ENCODE results near the gene CLDN4. TPM values are rescaled to one million over a fixed set of nuclear protein-coding genes. Genes with fewer than 3 reads are reported as not detected.

The CLDN4 gene
- total and polyA plus RNA-seq, 9 of the 15 experiments (the other 6 are each of a cell fraction or from before 2014, with no cell fraction given) = 0.05 to 0.60 (median 0.06) TPM; not detected in 3

DNA sequence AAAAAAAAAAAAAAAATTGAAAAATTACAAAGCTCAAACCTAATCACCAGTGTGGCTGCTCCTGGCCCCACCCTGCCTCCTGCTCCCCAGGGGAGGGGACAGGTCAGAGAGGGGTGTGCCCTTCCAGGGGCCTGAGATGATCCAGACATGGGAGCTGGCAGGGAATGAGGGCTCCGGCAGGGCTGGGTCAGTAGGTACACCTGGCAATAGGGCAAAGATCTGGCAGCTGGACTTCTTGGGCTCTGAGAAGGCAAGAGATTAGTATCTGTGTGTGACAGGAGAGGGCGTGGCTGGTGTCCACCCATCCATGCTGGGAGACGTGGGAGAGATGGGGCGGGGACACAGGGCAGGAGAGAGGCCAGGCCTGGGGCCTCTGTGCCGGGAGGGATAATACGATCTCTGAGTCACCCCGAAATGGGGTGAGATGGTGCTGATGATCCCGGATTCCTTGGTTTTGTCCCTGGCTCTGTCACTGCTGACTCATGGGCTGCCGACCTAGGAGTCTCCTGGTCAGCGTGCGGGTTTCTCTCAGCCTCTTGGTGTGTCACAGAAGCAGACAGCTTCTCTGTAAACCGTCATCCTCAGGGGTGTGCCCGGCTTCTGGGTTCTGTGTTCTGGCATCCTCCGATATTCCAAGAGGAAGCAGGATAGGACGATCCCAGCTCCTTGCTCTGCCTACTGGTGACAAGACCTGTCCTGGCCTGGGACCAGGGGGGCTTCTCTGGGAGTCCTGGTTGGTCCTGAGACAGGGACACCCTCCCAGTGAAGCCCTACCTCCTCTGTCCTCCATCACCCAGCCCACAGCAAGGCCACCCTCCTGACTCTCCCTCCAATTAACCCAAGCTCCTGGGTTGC is 8.2 kb upstream of the CLDN4 start (continued):
- TF ChIP-seq ZNF644 (tag; IDR thresholded peaks at IDR 0.05; ENCODE audit: low read depth) (no peak), MECOM (CRISPR knock-in tag; IDR thresholded peaks at IDR 0.05) (no peak), SMAD3 (CRISPR knock-in tag; conservative IDR thresholded peaks at IDR 0.05) (no peak), CXXC5 (CRISPR knock-in tag; IDR thresholded peaks at IDR 0.05) (peak; percentile 53; the same call in 1 of the 2 replicates), ZNF311 (CRISPR knock-in tag; IDR thresholded peaks at IDR 0.05) (no peak), ZNF23 (CRISPR knock-in tag; IDR thresholded peaks at IDR 0.05) (no peak), RFX7 (CRISPR knock-in tag; IDR thresholded peaks at IDR 0.05) (no peak), STAG1 (CRISPR knock-in tag; IDR thresholded peaks at IDR 0.05; ENCODE audit: borderline replicate concordance) (no peak)
- TF ChIP-seq, protein P1, sequence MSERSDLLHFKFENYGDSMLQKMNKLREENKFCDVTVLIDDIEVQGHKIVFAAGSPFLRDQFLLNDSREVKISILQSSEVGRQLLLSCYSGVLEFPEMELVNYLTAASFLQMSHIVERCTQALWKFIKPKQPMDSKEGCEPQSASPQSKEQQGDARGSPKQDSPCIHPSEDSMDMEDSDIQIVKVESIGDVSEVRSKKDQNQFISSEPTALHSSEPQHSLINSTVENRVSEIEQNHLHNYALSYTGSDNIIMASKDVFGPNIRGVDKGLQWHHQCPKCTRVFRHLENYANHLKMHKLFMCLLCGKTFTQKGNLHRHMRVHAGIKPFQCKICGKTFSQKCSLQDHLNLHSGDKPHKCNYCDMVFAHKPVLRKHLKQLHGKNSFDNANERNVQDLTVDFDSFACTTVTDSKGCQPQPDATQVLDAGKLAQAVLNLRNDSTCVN (CRISPR knock-in tag; IDR thresholded peaks at IDR 0.05) = no peak
- TF ChIP-seq, protein P2, sequence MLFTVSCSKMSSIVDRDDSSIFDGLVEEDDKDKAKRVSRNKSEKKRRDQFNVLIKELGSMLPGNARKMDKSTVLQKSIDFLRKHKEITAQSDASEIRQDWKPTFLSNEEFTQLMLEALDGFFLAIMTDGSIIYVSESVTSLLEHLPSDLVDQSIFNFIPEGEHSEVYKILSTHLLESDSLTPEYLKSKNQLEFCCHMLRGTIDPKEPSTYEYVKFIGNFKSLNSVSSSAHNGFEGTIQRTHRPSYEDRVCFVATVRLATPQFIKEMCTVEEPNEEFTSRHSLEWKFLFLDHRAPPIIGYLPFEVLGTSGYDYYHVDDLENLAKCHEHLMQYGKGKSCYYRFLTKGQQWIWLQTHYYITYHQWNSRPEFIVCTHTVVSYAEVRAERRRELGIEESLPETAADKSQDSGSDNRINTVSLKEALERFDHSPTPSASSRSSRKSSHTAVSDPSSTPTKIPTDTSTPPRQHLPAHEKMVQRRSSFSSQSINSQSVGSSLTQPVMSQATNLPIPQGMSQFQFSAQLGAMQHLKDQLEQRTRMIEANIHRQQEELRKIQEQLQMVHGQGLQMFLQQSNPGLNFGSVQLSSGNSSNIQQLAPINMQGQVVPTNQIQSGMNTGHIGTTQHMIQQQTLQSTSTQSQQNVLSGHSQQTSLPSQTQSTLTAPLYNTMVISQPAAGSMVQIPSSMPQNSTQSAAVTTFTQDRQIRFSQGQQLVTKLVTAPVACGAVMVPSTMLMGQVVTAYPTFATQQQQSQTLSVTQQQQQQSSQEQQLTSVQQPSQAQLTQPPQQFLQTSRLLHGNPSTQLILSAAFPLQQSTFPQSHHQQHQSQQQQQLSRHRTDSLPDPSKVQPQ (CRISPR knock-in tag; IDR thresholded peaks at IDR 0.05; ENCODE audit: borderline replicate concordance) = no peak

Data from K562 (cell line).